ENCODE data around the gene PDE6C.
A peak's percentile ranks its signal among the peaks of the same experiment; 100 is the strongest.
"Not testable (repeated sequence)": the region's sequence is repeated elsewhere in the genome, so short reads cannot be mapped to it uniquely, and the experiment has no call there.

The PDE6C gene

GRCh38 chr10:93680412-93681047 lies 68.2 kb downstream of the PDE6C start:
- Histone ChIP-seq H3K9me3 (no peaks in the 10 kb centered on the region), H3K27me3 (no peaks in the 10 kb centered on the region), H3K4me3 (no peak overlapping the region), H3K4me1 (no peaks in the 10 kb centered on the region), H3K36me3 (peaks cover 15 to 68% (median 28%) of the 10 kb centered on the region in 3 donors), H3K27ac (no peak overlapping the region)
- DNase-seq: no peak
- TF ChIP-seq, protein P1, sequence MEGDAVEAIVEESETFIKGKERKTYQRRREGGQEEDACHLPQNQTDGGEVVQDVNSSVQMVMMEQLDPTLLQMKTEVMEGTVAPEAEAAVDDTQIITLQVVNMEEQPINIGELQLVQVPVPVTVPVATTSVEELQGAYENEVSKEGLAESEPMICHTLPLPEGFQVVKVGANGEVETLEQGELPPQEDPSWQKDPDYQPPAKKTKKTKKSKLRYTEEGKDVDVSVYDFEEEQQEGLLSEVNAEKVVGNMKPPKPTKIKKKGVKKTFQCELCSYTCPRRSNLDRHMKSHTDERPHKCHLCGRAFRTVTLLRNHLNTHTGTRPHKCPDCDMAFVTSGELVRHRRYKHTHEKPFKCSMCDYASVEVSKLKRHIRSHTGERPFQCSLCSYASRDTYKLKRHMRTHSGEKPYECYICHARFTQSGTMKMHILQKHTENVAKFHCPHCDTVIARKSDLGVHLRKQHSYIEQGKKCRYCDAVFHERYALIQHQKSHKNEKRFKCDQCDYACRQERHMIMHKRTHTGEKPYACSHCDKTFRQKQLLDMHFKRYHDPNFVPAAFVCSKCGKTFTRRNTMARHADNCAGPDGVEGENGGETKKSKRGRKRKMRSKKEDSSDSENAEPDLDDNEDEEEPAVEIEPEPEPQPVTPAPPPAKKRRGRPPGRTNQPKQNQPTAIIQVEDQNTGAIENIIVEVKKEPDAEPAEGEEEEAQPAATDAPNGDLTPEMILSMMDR (IDR thresholded peaks at IDR 0.05): peak; percentile 17 to 44
- intact Hi-C loops (cut with DNase I; ENCODE audit: low total_unique reads): no loop called here

DNA sequence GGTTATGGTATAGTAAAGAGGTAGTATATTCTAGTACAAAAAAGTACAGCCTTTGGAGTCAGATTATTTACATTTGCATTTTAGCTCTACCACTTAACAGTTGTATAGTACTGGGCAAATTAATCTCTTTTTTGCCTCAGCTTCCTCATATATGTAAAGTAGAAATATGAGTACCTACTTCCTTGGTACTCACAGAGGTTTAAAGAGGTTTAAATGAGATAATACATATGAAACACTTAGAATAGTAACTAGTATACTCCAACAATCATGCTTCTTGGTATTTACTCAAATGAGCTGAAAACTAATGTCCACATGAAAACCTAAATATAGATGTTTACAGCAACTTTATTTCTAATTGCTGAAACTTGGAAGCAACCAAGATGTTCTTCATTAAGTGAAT lies 75.4 kb downstream of the PDE6C start:
- Histone ChIP-seq H3K9me3 (no peaks in the 10 kb centered on the region), H3K36me3 (peaks cover 11 to 41% (median 17%) of the 10 kb centered on the region in 3 donors), H3K4me1 (no peaks in the 10 kb centered on the region), H3K27ac (no peak overlapping the region), H3K27me3 (no peaks in the 10 kb centered on the region), H3K4me3 (no peak overlapping the region)
- TF ChIP-seq, protein P1 (IDR thresholded peaks at IDR 0.05): no peak
- no peak for DNase-seq
- intact Hi-C loops (cut with DNase I; ENCODE audit: low total_unique reads): no loop called here

GRCh38 chr10:93695740-93696139 lies 83.4 kb downstream of the PDE6C start:
- intact Hi-C loops (cut with DNase I; ENCODE audit: low total_unique reads): no loop called here
- TF ChIP-seq, protein P1 (IDR thresholded peaks at IDR 0.05): no peak
- Histone ChIP-seq H3K36me3 (peaks cover 40 to 66% (median 51%) of the 10 kb centered on the region in 3 donors), H3K4me3 (no peak overlapping the region), H3K27me3 (no peaks in the 10 kb centered on the region), H3K27ac (no peak overlapping the region), H3K4me1 (peaks cover 0 to 7% (median 0%) of the 10 kb centered on the region in 4 donors), H3K9me3 (no peaks in the 10 kb centered on the region)
- DNase-seq: no peak

DNA sequence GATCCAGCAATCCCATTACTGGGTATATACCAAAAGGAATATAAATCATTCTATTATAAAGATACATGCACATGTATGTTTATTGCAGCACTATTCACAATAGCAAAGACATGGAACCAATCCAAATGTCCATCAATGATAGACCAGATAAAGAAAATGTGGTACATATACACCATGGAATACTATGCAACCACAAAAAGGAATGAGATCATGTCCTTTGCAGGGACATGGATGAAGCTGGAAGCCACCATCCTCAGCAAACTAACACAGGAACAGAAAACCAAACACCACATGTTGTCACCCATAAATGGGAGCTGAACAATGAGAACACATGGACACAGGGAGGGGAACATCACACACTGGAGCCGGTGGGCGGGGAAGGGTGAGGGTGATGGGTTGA lies 84.2 kb downstream of the PDE6C start:
- Histone ChIP-seq H3K4me1 (peaks cover 0 to 16% (median 3%) of the 10 kb centered on the region in 4 donors), H3K36me3 (peaks cover 39 to 59% (median 46%) of the 10 kb centered on the region in 3 donors)
- DNase-seq; H3K4me3 ChIP-seq; H3K9me3 ChIP-seq; H3K27ac ChIP-seq; H3K27me3 ChIP-seq; intact Hi-C loops (cut with DNase I; ENCODE audit: low total_unique reads): not testable (repeated sequence)

GRCh38 chr10:93697207-93697606 lies 84.9 kb downstream of the PDE6C start:
- no peak overlapping the region for H3K4me3 ChIP-seq
- H3K9me3 ChIP-seq: no peaks in the 10 kb centered on the region
- TF ChIP-seq, protein P1 (IDR thresholded peaks at IDR 0.05): no peak
- peaks cover 0 to 17% (median 4%) of the 10 kb centered on the region in 4 donors for H3K4me1 ChIP-seq
- peaks cover 33 to 52% (median 39%) of the 10 kb centered on the region in 3 donors for H3K36me3 ChIP-seq
- DNase-seq: no peak
- H3K27me3 ChIP-seq: no peaks in the 10 kb centered on the region
- H3K27ac ChIP-seq: no peak overlapping the region
- intact Hi-C loops (cut with DNase I; ENCODE audit: low total_unique reads): no loop called here

DNA sequence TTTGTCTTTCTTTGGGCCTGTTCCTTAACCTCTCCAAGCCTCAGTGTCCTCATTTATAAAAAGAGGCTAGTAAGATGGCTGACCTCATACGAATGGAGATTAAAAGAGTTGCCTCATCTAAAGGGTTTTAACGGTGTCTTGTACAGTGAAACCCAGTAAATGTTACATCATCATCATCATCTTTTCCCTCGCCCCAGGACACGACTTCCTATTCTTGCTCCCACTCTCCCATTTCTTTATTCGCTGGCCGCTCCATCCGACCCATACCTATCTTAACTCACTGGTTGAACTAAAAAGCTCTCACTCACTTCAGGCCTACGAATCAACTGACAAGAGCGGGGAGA lies 89.5 kb downstream of the PDE6C start:
- Histone ChIP-seq H3K27me3 (no peaks in the 10 kb centered on the region), H3K4me3 (peak overlapping the region; percentile 57 to 74), H3K27ac (peak overlapping the region; percentile 85 to 91), H3K36me3 (peaks cover 10 to 24% (median 17%) of the 10 kb centered on the region in 3 donors), H3K4me1 (peaks cover 0 to 26% (median 5%) of the 10 kb centered on the region in 4 donors), H3K9me3 (no peaks in the 10 kb centered on the region)
- DNase-seq: peak in 1 of 2 donors; percentile 36
- TF ChIP-seq, protein P1 (IDR thresholded peaks at IDR 0.05): no peak
- intact Hi-C loops (cut with DNase I; ENCODE audit: low total_unique reads): loop anchor here (2.0 kb wide), 2 partner anchors 53 to 115 kb away; no protein-coding TSS in a partner anchor
